Spleen (tissue), 7 donors: ENCODE results near the gene SMARCAL1.

Experiments used
- CTCF ChIP-seq, 11 experiments: fragments of 200-600 bp in 7 of 11; fragments of 450-650 bp in 4 of 11; sonication (generic) in 4 of 11; IDR thresholded peaks in 8 of 11; conservative IDR thresholded peaks in 3 of 11; 1 replicate in 7 of 11; 2 replicates in 4 of 11; pipeline versions ENCODE4 v1.4.0 to v1.8.0; 2016 to 2021; ENCODE audit warnings: antibody characterized with exemption in 11 of 11, inconsistent platforms in 4 of 11, mild to moderate bottlenecking in 1 of 11
- POLR2A ChIP-seq, 3 donors: fragments of 450-650 bp; IDR thresholded peaks; one replicate each; pipeline ENCODE4 v1.5.1; 2017; ENCODE audit warnings: antibody characterized with exemption in 3 of 3, mild to moderate bottlenecking in 1 of 3
- donor health status: DM: no; HTN: no; CAD: no; lungs with moderate emphysema.
- donor health status: DM: no; HTN: no; CAD: no.
- donor health status: DM: no; HTN: no; CAD: no.

- TF ChIP-seq POLR2A (IDR thresholded peaks at IDR 0.05), result no peak
- TF ChIP-seq CTCF (IDR thresholded peaks at IDR 0.05 in 8 of 11, conservative IDR thresholded peaks at IDR 0.05 in 3 of 11), result no peak
Measured at GRCh38 chr2:216420367-216421101, 8.2 kb downstream of the SMARCAL1 start.
